Activated naive CD4-positive, alpha-beta T cell treated with anti-CD3 and anti-CD28 coated beads for 36 hours (primary cell): Measurements from ENCODE around the gene SLCO1B3. TPM values are rescaled to one million over a fixed set of nuclear protein-coding genes. Genes with fewer than 3 reads are reported as not detected.
"Not testable (repeated sequence)": the region's sequence is repeated elsewhere in the genome, so short reads cannot be mapped to it uniquely, and the experiment has no call there.

Source experiments
- CTCF ChIA-PET: fragments of 350-600 bp; sonication (Branson Sonifier 250); formaldehyde crosslinking; loops from one replicate; lab custom pipeline; 2021; ENCODE audit warnings: antibody characterized with exemption; lab: Charles Lee
- DNase-seq: peaks from one replicate; pipeline ENCODE4 v3.0.0-alpha.2; 2020
- H3K27ac Mint-ChIP-seq: one replicate; pipeline ENCODE4 v1.8.0; 2021; ENCODE audit warnings: mild to moderate bottlenecking, mixed read lengths
- H3K27me3 Mint-ChIP-seq: one replicate; pipeline ENCODE4 v1.8.0; 2021; ENCODE audit warnings: low read depth, mixed read lengths
- H3K36me3 Mint-ChIP-seq: one replicate; pipeline ENCODE4 v1.8.0; 2021; ENCODE audit warnings: low read depth, mixed read lengths
- H3K4me1 Mint-ChIP-seq: one replicate; pipeline ENCODE4 v1.8.0; 2021; ENCODE audit warnings: low read depth, mixed read lengths
- H3K4me3 Mint-ChIP-seq: one replicate; pipeline ENCODE4 v1.8.0; 2021; ENCODE audit warnings: mild to moderate bottlenecking, moderate library complexity, mixed read lengths
- H3K9me3 Mint-ChIP-seq: one replicate; pipeline ENCODE4 v1.8.0; 2021; ENCODE audit warnings: mixed read lengths
- intact Hi-C: fragments of 100-400 bp; cut with micrococcal nuclease; formaldehyde crosslinking; loops from one replicate; pipeline ENCODE4 v1.15.1; 2023
- total RNA-seq, 2 experiments: library from RNA; stranded (reverse); gene quantifications; one replicate each; pipeline ENCODE4 v1.2.3, GENCODE V29; 2021

SLCO1B3 gene
- not detected for total RNA-seq

- intact Hi-C loops: no loop called here
- CTCF ChIA-PET: no interaction called here
- Mint-ChIP-seq H3K36me3 (no peaks in the 10 kb centered on the region), H3K4me1 (no peaks in the 10 kb centered on the region), H3K27ac (no peak within 1 kb of the TSS), H3K27me3 (no peaks in the 10 kb centered on the region), H3K9me3 (peaks cover 3% of the 10 kb centered on the region), H3K4me3 (no peak within 1 kb of the TSS)
- no peak for DNase-seq
Measured at GRCh38 chr12:20810487-20810886, at the start of gene SLCO1B3. Gene SLCO1B3 (plus strand): TSS chr12:20810705. CDS start chr12:20815739, 5,034 bp downstream.

- H3K36me3 Mint-ChIP-seq: no peaks in the 10 kb centered on the region
- CTCF ChIA-PET: no interaction called here
- intact Hi-C loops: no loop called here
- H3K9me3 Mint-ChIP-seq: peaks cover 13% of the 10 kb centered on the region
- H3K4me3 Mint-ChIP-seq: no peak overlapping the region
- no peaks in the 10 kb centered on the region for H3K4me1 Mint-ChIP-seq
- no peak overlapping the region for H3K27ac Mint-ChIP-seq
- DNase-seq: no peak
- peaks cover 2% of the 10 kb centered on the region for H3K27me3 Mint-ChIP-seq
Measured at GRCh38 chr12:20777420-20777819, 33.1 kb upstream of the SLCO1B3 start.

- CTCF ChIA-PET: no interaction called here
- Mint-ChIP-seq H3K27ac (no peak overlapping the region), H3K4me1 (no peaks in the 10 kb centered on the region), H3K36me3 (no peaks in the 10 kb centered on the region), H3K9me3 (peaks cover 11% of the 10 kb centered on the region), H3K4me3 (no peak overlapping the region), H3K27me3 (peaks cover 2% of the 10 kb centered on the region)
- DNase-seq: no peak
- intact Hi-C loops: no loop called here
Measured at GRCh38 chr12:20778969-20779368, 31.5 kb upstream of the SLCO1B3 start.

GRCh38 chr12:20779971-20780370, 30.5 kb upstream of the SLCO1B3 start:
- H3K27me3 Mint-ChIP-seq, CTCF ChIA-PET, H3K4me1 Mint-ChIP-seq, H3K27ac Mint-ChIP-seq, H3K36me3 Mint-ChIP-seq, DNase-seq, intact Hi-C loops, H3K4me3 Mint-ChIP-seq: not testable (repeated sequence)
- peaks cover 11% of the 10 kb centered on the region for H3K9me3 Mint-ChIP-seq

- H3K9me3 Mint-ChIP-seq, CTCF ChIA-PET, intact Hi-C loops, H3K27me3 Mint-ChIP-seq, H3K4me1 Mint-ChIP-seq, H3K4me3 Mint-ChIP-seq, DNase-seq, H3K36me3 Mint-ChIP-seq, H3K27ac Mint-ChIP-seq: not testable (repeated sequence)
Measured at GRCh38 chr12:20783796-20784357, 26.6 kb upstream of the SLCO1B3 start.

GRCh38 chr12:20792971-20793370, 17.5 kb upstream of the SLCO1B3 start:
- CTCF ChIA-PET: no interaction called here
- intact Hi-C loops: no loop called here
- no peak overlapping the region for H3K27ac Mint-ChIP-seq
- H3K9me3 Mint-ChIP-seq: no peaks in the 10 kb centered on the region
- no peak overlapping the region for H3K4me3 Mint-ChIP-seq
- H3K36me3 Mint-ChIP-seq: no peaks in the 10 kb centered on the region
- DNase-seq: no peak
- no peaks in the 10 kb centered on the region for H3K27me3 Mint-ChIP-seq
- H3K4me1 Mint-ChIP-seq: no peaks in the 10 kb centered on the region

- CTCF ChIA-PET: interaction anchor here (0.5 kb wide), 1 partner anchor 1734 kb away, joined by 3 read pairs; no protein-coding TSS in a partner anchor
- Mint-ChIP-seq H3K36me3 (no peaks in the 10 kb centered on the region), H3K4me3 (no peak overlapping the region), H3K4me1 (no peaks in the 10 kb centered on the region), H3K27me3 (no peaks in the 10 kb centered on the region), H3K27ac (no peak overlapping the region), H3K9me3 (no peaks in the 10 kb centered on the region)
- intact Hi-C loops: loop anchor here (5.0 kb wide), 1 partner anchor 336 kb away; no protein-coding TSS in a partner anchor
- no peak for DNase-seq
Measured at GRCh38 chr12:20798554-20798953, 12.0 kb upstream of the SLCO1B3 start.

- no peaks in the 10 kb centered on the region for H3K36me3 Mint-ChIP-seq
- H3K9me3 Mint-ChIP-seq: no peaks in the 10 kb centered on the region
- no peak overlapping the region for H3K4me3 Mint-ChIP-seq
- H3K27ac Mint-ChIP-seq: no peak overlapping the region
- no peak for DNase-seq
- H3K4me1 Mint-ChIP-seq: no peaks in the 10 kb centered on the region
- H3K27me3 Mint-ChIP-seq: no peaks in the 10 kb centered on the region
- CTCF ChIA-PET: no interaction called here
- intact Hi-C loops: no loop called here
Measured at GRCh38 chr12:20800160-20800559, 10.3 kb upstream of the SLCO1B3 start.

- Mint-ChIP-seq H3K36me3 (no peaks in the 10 kb centered on the region), H3K27ac (no peak overlapping the region), H3K9me3 (no peaks in the 10 kb centered on the region), H3K4me3 (no peak overlapping the region), H3K4me1 (no peaks in the 10 kb centered on the region), H3K27me3 (no peaks in the 10 kb centered on the region)
- CTCF ChIA-PET: no interaction called here
- DNase-seq: no peak
- intact Hi-C loops: no loop called here
Measured at GRCh38 chr12:20801035-20801434, 9.5 kb upstream of the SLCO1B3 start.

GRCh38 chr12:20805921-20806320, 4.6 kb upstream of the SLCO1B3 start:
- no peaks in the 10 kb centered on the region for H3K27me3 Mint-ChIP-seq
- DNase-seq: no peak

GRCh38 chr12:20807192-20808080, 3.1 kb upstream of the SLCO1B3 start:
- no peak overlapping the region for H3K4me3 Mint-ChIP-seq
- H3K4me1 Mint-ChIP-seq: no peaks in the 10 kb centered on the region
- no peak overlapping the region for H3K27ac Mint-ChIP-seq
- CTCF ChIA-PET: no interaction called here
- intact Hi-C loops: no loop called here
- no peak for DNase-seq
- no peaks in the 10 kb centered on the region for H3K27me3 Mint-ChIP-seq
- H3K36me3 Mint-ChIP-seq: no peaks in the 10 kb centered on the region
- H3K9me3 Mint-ChIP-seq: peaks cover 3% of the 10 kb centered on the region

More at GRCh38 chr12:20805921-20806320, 4.6 kb upstream of the SLCO1B3 start:
- H3K27ac Mint-ChIP-seq: no peak overlapping the region
- CTCF ChIA-PET: no interaction called here
- no peak overlapping the region for H3K4me3 Mint-ChIP-seq
- H3K4me1 Mint-ChIP-seq: no peaks in the 10 kb centered on the region
- H3K9me3 Mint-ChIP-seq: peaks cover 3% of the 10 kb centered on the region
- no peaks in the 10 kb centered on the region for H3K36me3 Mint-ChIP-seq
- intact Hi-C loops: no loop called here

GRCh38 chr12:20808521-20808920, 2.0 kb upstream of the SLCO1B3 start:
- no peaks in the 10 kb centered on the region for H3K36me3 Mint-ChIP-seq
- H3K9me3 Mint-ChIP-seq: peaks cover 3% of the 10 kb centered on the region
- intact Hi-C loops: no loop called here
- H3K4me1 Mint-ChIP-seq: no peaks in the 10 kb centered on the region
- CTCF ChIA-PET: no interaction called here
- H3K27me3 Mint-ChIP-seq: no peaks in the 10 kb centered on the region
- H3K4me3 Mint-ChIP-seq: no peak overlapping the region
- H3K27ac Mint-ChIP-seq: no peak overlapping the region
- no peak for DNase-seq

- DNase-seq: no peak
- Mint-ChIP-seq H3K9me3 (no peaks in the 10 kb centered on the region), H3K36me3 (no peaks in the 10 kb centered on the region), H3K4me3 (no peak overlapping the region), H3K4me1 (no peaks in the 10 kb centered on the region), H3K27ac (no peak overlapping the region), H3K27me3 (no peaks in the 10 kb centered on the region)
- intact Hi-C loops: no loop called here
- CTCF ChIA-PET: no interaction called here
Measured at GRCh38 chr12:20815574-20815973, 5.1 kb downstream of the SLCO1B3 start.
